OCI-LY3 (cell line): ENCODE measurements around the gene IL1B.

ENCODE experiments used
- H2AFZ ChIP-seq: fragments of 200-600, 300-600 bp; shearing (Covaris generic); 2 replicates; pipeline ENCODE4 v1.6.0; 2014; ENCODE audit warnings: antibody characterized with exemption, low read depth, low read length
- H3K27ac ChIP-seq: fragments of 200-600, 300-600 bp; sonication (generic); 2 replicates; pipeline ENCODE4 v1.5.1; 2014; ENCODE audit warnings: mild to moderate bottlenecking, low read length, moderate library complexity, mixed read lengths
- H3K27me3 ChIP-seq: fragments of 200-600, 300-600 bp; sonication (generic); 2 replicates; pipeline ENCODE4 v1.6.1; 2014; ENCODE audit warnings: low read depth, low read length, mixed read lengths
- H3K36me3 ChIP-seq: fragments of 200-600, 300-600 bp; sonication (generic); replicated peaks from 2 replicates; pipeline ENCODE3; 2014; ENCODE audit warnings: low read depth, low read length, mixed read lengths
- H3K4me1 ChIP-seq: fragments of 300-600, 200-600 bp; sonication (generic); 2 replicates; pipeline ENCODE4 v1.6.1; 2014; ENCODE audit warnings: low read length, mixed read lengths
- H3K4me2 ChIP-seq: fragments of 200-600, 300-600 bp; sonication (generic); 2 replicates; pipeline ENCODE4 v1.6.1; 2014; ENCODE audit warnings: low read length, mixed read lengths
- H3K4me3 ChIP-seq: fragments of 300-600, 200-600 bp; sonication (generic); 2 replicates; pipeline ENCODE4 v1.5.1; 2014; ENCODE audit warnings: antibody characterized with exemption, mild to moderate bottlenecking, low read length, moderate library complexity
- H3K79me2 ChIP-seq: fragments of 300-600, 200-600 bp; shearing (Covaris generic); 2 replicates; pipeline ENCODE4 v1.6.1; 2014; ENCODE audit warnings: mild to moderate bottlenecking, low read length, mixed read lengths
- H3K9ac ChIP-seq: fragments of 300-600, 200-600 bp; shearing (Covaris generic); 2 replicates; pipeline ENCODE4 v1.6.0; 2014; ENCODE audit warnings: mild to moderate bottlenecking, low read length, moderate library complexity
- H3K9me3 ChIP-seq: fragments of 200-600, 300-600 bp; shearing (Covaris generic); 2 replicates; pipeline ENCODE4 v1.6.1; 2014; ENCODE audit warnings: low read length, mixed read lengths; ENCODE audit not compliant: insufficient read depth
- H4K20me1 ChIP-seq: fragments of 200-600, 300-600 bp; sonication (generic); 2 replicates; pipeline ENCODE4 v1.6.1; 2016; ENCODE audit warnings: low read length, mixed read lengths; ENCODE audit not compliant: insufficient read depth
- CTCF ChIP-seq: fragments of 200-600, 300-600 bp; sonication (generic); IDR thresholded peaks from 2 replicates; pipeline ENCODE4 v1.5.1; 2014; ENCODE audit warnings: antibody characterized with exemption, low read length, low read depth
- EZH2phosphoT487 ChIP-seq: fragments of 200-600 bp; shearing (Covaris generic); IDR thresholded peaks from 2 replicates; pipeline ENCODE4 v1.6.1; 2018; ENCODE audit warnings: antibody characterized with exemption, mixed run types, low read depth

IL1B gene

GRCh38 chr2:112843288-112843687 is 6.7 kb upstream of the IL1B start:
- no peak overlapping the region for H3K4me2 ChIP-seq
- H3K4me1 ChIP-seq: peaks cover 63% of the 10 kb centered on the region
- H4K20me1 ChIP-seq: no peaks in the 10 kb centered on the region
- no peaks in the 10 kb centered on the region for H3K9me3 ChIP-seq
- no peaks in the 10 kb centered on the region for H3K79me2 ChIP-seq
- no peak overlapping the region for H2AFZ ChIP-seq
- H3K27me3 ChIP-seq: no peaks in the 10 kb centered on the region
- no peak for TF ChIP-seq CTCF
- no peak for TF ChIP-seq EZH2phosphoT487
- H3K36me3 ChIP-seq: no peaks in the 10 kb centered on the region
- no peak overlapping the region for H3K27ac ChIP-seq
- H3K9ac ChIP-seq: no peak overlapping the region
- H3K4me3 ChIP-seq: no peak overlapping the region

DNA sequence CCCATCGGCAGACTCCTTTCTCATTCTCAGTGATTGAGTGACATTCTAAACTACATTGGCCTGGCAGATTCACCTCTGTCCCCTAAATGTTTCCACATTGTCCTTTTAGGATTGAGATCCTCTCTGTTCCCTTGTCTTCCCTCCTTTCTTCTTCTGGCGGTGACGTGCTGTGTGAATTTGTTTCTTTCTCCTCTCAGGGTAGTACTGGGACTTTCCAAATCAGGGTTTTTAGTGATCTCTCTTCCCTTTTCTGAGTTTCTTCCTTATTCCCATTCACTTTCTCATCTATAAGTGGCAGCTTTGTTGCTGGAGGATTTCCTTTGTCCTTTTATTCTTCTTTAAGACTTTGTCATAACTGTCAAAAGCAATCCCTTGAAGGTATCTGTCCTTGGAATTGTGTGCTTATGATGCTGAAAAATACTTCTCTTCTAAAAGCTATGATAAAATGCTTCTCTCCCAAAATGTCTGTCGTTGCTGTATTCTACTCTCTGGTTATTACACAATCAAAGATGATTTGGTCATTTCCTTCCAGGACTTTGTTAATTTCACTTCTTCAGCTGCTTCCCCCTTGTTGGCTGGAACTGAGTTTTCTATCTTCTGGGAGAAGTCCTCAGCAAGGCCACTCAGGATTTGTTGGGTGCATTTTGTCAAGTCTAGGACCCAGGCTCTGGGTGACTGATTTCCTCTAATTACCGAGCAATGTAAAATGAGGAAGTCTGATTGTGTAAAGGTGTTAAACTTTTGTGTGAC is 4.9 kb upstream of the IL1B start:
- Histone ChIP-seq H4K20me1 (no peaks in the 10 kb centered on the region), H3K36me3 (no peaks in the 10 kb centered on the region), H3K79me2 (no peaks in the 10 kb centered on the region), H3K4me1 (peaks cover 77% of the 10 kb centered on the region), H3K9ac (peak overlapping the region; percentile 56), H3K27me3 (no peaks in the 10 kb centered on the region), H3K9me3 (no peaks in the 10 kb centered on the region), H3K4me3 (peak overlapping the region; percentile 56), H2AFZ (peak overlapping the region; percentile 49), H3K27ac (peak overlapping the region; percentile 87), H3K4me2 (peak overlapping the region; percentile 83)
- TF ChIP-seq CTCF: no peak
- no peak for TF ChIP-seq EZH2phosphoT487

GRCh38 chr2:112840068-112840445 is 3.5 kb upstream of the IL1B start:
- Histone ChIP-seq H3K27ac (no peak overlapping the region), H3K4me2 (peak overlapping the region; percentile 83), H3K4me1 (peaks cover 82% of the 10 kb centered on the region), H2AFZ (no peak overlapping the region), H3K79me2 (no peaks in the 10 kb centered on the region), H3K9me3 (no peaks in the 10 kb centered on the region), H3K9ac (no peak overlapping the region), H3K36me3 (no peaks in the 10 kb centered on the region), H3K27me3 (no peaks in the 10 kb centered on the region), H3K4me3 (no peak overlapping the region), H4K20me1 (no peaks in the 10 kb centered on the region)
- TF ChIP-seq EZH2phosphoT487: no peak
- no peak for TF ChIP-seq CTCF

- H3K4me2 ChIP-seq: peak overlapping the region; percentile 83
These were observed 3.0 kb upstream of the IL1B start for GRCh38 chr2:112839407-112840067.

More at GRCh38 chr2:112839407-112840067, 3.0 kb upstream of the IL1B start:
- Histone ChIP-seq H3K36me3 (no peaks in the 10 kb centered on the region), H3K4me1 (peaks cover 82% of the 10 kb centered on the region), H4K20me1 (no peaks in the 10 kb centered on the region), H3K9me3 (no peaks in the 10 kb centered on the region), H3K27me3 (no peaks in the 10 kb centered on the region), H3K27ac (no peak overlapping the region), H3K4me3 (no peak overlapping the region), H3K9ac (no peak overlapping the region), H2AFZ (no peak overlapping the region), H3K79me2 (no peaks in the 10 kb centered on the region)
- TF ChIP-seq EZH2phosphoT487 (no peak), CTCF (peak; percentile 32)
